GM12878 (cell line): ENCODE data around the gene MRM3.
"Not testable (repeated sequence)": the region's sequence is repeated elsewhere in the genome, so short reads cannot be mapped to it uniquely, and the experiment has no call there.

Experiments
- LARP7 ChIP-seq: fragments of 450-650 bp; IDR thresholded peaks from 2 replicates; pipeline ENCODE4 v1.6.1; 2017; ENCODE audit warnings: mild to moderate bottlenecking
- SREBF2 ChIP-seq: IDR thresholded peaks from 2 replicates; pipeline ENCODE4 v1.6.1; 2012; ENCODE audit warnings: mild to moderate bottlenecking, low read length
- YY1 ChIP-seq: IDR thresholded peaks from 2 replicates; pipeline ENCODE4 v1.6.1; 2011; ENCODE audit warnings: low read depth, mild to moderate bottlenecking, low read length
- TF ChIP-seq, protein P1 (sequence below), 3 experiments: IDR thresholded peaks in 2 of 3; conservative IDR thresholded peaks in 1 of 3; 2 replicates each; pipeline ENCODE4 v1.5.1; 2011; ENCODE audit warnings: low read depth in 3 of 3, low read length in 3 of 3, mild to moderate bottlenecking in 3 of 3, control low read depth in 2 of 3, moderate library complexity in 2 of 3, inconsistent platforms in 1 of 3, mixed read lengths in 1 of 3; ENCODE audit not compliant: control insufficient read depth in 2 of 3, insufficient read depth in 1 of 3; ENCODE audit errors: extremely low read depth in 1 of 3

DNA sequence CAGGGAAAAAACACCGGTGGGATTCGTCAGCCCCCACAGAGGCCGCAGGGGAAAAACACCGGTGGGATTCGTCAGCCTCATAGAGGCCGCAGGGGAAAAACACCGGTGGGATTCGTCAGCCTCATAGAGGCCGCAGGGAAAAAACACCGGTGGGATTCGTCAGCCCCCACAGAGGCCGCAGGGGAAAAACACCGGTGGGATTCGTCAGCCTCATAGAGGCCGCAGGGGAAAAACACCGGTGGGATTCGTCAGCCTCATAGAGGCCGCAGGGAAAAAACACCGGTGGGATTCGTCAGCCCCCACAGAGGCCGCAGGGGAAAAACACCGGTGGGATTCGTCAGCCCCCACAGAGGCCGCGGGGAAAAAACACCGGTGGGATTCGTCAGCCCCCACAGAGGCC, 53.6 kb downstream of the MRM3 start:
- TF ChIP-seq, protein P1, sequence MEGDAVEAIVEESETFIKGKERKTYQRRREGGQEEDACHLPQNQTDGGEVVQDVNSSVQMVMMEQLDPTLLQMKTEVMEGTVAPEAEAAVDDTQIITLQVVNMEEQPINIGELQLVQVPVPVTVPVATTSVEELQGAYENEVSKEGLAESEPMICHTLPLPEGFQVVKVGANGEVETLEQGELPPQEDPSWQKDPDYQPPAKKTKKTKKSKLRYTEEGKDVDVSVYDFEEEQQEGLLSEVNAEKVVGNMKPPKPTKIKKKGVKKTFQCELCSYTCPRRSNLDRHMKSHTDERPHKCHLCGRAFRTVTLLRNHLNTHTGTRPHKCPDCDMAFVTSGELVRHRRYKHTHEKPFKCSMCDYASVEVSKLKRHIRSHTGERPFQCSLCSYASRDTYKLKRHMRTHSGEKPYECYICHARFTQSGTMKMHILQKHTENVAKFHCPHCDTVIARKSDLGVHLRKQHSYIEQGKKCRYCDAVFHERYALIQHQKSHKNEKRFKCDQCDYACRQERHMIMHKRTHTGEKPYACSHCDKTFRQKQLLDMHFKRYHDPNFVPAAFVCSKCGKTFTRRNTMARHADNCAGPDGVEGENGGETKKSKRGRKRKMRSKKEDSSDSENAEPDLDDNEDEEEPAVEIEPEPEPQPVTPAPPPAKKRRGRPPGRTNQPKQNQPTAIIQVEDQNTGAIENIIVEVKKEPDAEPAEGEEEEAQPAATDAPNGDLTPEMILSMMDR (IDR thresholded peaks at IDR 0.05 in 2 of 3, conservative IDR thresholded peaks at IDR 0.05 in 1 of 3; ENCODE audit: control insufficient read depth in 2 of 3, extremely low read depth in 1 of 3, insufficient read depth in 1 of 3, low read depth in 3 of 3, low read length in 3 of 3): not testable (repeated sequence)
- TF ChIP-seq LARP7, SREBF2, YY1: not testable (repeated sequence)
